Transverse colon (tissue), 4 donors: ENCODE measurements around the gene SDR39U1.

Experiments used
- CTCF ChIP-seq, 5 experiments: fragments of 200-600 bp in 3 of 5; fragments of 450-650 bp in 2 of 5; sonication (generic) in 3 of 5; IDR thresholded peaks; 1 replicate in 2 of 5; 2 replicates in 3 of 5; pipeline ENCODE4 v1.5.1; 2016 to 2017; ENCODE audit warnings: antibody characterized with exemption in 5 of 5, inconsistent platforms in 3 of 5, mild to moderate bottlenecking in 2 of 5, moderate library complexity in 1 of 5
- POLR2A ChIP-seq: fragments of 450-650 bp; IDR thresholded peaks from one replicate; pipeline ENCODE4 v1.6.1; 2016; ENCODE audit warnings: antibody characterized with exemption, mild to moderate bottlenecking, moderate library complexity
- POLR2AphosphoS5 ChIP-seq, 3 donors: sonication (generic); formaldehyde crosslinking; IDR thresholded peaks; one replicate each; pipeline ENCODE4 v1.6.1; 2016; ENCODE audit warnings: antibody characterized with exemption in 3 of 3

- TF ChIP-seq CTCF (IDR thresholded peaks at IDR 0.05) (no peak), POLR2AphosphoS5 (IDR thresholded peaks at IDR 0.05) (no peak), POLR2A (no peak)
These were observed 18.8 kb upstream of the SDR39U1 start for GRCh38 chr14:24461336-24461735.
